Measurements from ENCODE around the gene TFPI. TPM values are rescaled to one million over a fixed set of nuclear protein-coding genes. Genes with fewer than 3 reads are reported as not detected.
A peak's percentile ranks its signal among the peaks of the same experiment; 100 is the strongest.

The TFPI gene
- total RNA-seq, 1 experiment from 2014 or later = 29.1 TPM

GRCh38 chr2:187577310-187577709, 23.1 kb upstream of the TFPI start:
- Histone ChIP-seq H2AFZ (ENCODE audit: low read depth, low read length, poor library complexity, severe bottlenecking) (peak overlapping the region; percentile 52), H4K20me1 (ENCODE audit: insufficient read depth) (no peaks in the 10 kb centered on the region), H3K27me3 (ENCODE audit: insufficient read depth, low read length) (no peaks in the 10 kb centered on the region), H3K79me2 (ENCODE audit: insufficient read depth, low read length) (no peaks in the 10 kb centered on the region), H3K4me1 (ENCODE audit: control insufficient read depth in 1 of 2, insufficient read depth in 2 of 2, low read length in 2 of 2) (peaks cover 0 to 11% of the 10 kb centered on the region in 2 experiments; a peak in 2 of 4 replicates), H3K27ac (ENCODE audit: low read depth, low read length) (no peak overlapping the region), H3K9ac (ENCODE audit: low read length) (no peak overlapping the region), H3K9me2 (ENCODE audit: insufficient read depth) (no peaks in the 10 kb centered on the region), H3K4me3 (replicated peaks in 1 of 2; ENCODE audit: low read depth in 1 of 2, low read length in 2 of 2) (no peak overlapping the region), H3K4me2 (ENCODE audit: low read length) (no peak overlapping the region), H3K9me3 (ENCODE audit: control insufficient read depth in 1 of 2, insufficient read depth in 1 of 2, low read depth in 1 of 2, low read length in 2 of 2) (no peaks in the 10 kb centered on the region), H3K36me3 (ENCODE audit: control insufficient read depth in 1 of 2, insufficient read depth in 2 of 2, low read length in 2 of 2) (no peaks in the 10 kb centered on the region)
- ChIA-PET CTCF (interaction anchor here (0.8 to 10.8 kb wide), 2 partner anchors 26 to 76 kb away, joined by 3 to 412 read pairs; no protein-coding TSS in a partner anchor), POLR2A (no interaction called here), RAD21 (ENCODE audit: low non-redundant PET in 1 of 2, low total read pairs in 2 of 2, uncharacterized antibody in 2 of 2, unreplicated experiment in 2 of 2) (interaction anchor here (1.3 to 1.6 kb wide), 2 partner anchors 77 kb away, joined by 4 read pairs; no protein-coding TSS in a partner anchor)
- intact Hi-C loops (cut with micrococcal nuclease) = no loop called here
- no TSS peak for BruUV-seq (replicated peaks)
- DNase-seq (ENCODE audit: low read depth, low spot score) = peak; percentile 27
- peak; percentile 83 for ATAC-seq
- TF ChIP-seq CBX3 (IDR thresholded peaks at IDR 0.05; ENCODE audit: low read depth) (peak; percentile 33; the same call in 1 of the 2 replicates), EGR1 (IDR thresholded peaks at IDR 0.05; ENCODE audit: low read depth) (no peak), SP1 (IDR thresholded peaks at IDR 0.05; ENCODE audit: low read depth) (no peak), RAD21 (IDR thresholded peaks at IDR 0.05; ENCODE audit: low read depth) (peak; percentile 47), ZNF274 (IDR thresholded peaks at IDR 0.05; ENCODE audit: low read depth, low read length) (no peak)
- TF ChIP-seq, protein P1, sequence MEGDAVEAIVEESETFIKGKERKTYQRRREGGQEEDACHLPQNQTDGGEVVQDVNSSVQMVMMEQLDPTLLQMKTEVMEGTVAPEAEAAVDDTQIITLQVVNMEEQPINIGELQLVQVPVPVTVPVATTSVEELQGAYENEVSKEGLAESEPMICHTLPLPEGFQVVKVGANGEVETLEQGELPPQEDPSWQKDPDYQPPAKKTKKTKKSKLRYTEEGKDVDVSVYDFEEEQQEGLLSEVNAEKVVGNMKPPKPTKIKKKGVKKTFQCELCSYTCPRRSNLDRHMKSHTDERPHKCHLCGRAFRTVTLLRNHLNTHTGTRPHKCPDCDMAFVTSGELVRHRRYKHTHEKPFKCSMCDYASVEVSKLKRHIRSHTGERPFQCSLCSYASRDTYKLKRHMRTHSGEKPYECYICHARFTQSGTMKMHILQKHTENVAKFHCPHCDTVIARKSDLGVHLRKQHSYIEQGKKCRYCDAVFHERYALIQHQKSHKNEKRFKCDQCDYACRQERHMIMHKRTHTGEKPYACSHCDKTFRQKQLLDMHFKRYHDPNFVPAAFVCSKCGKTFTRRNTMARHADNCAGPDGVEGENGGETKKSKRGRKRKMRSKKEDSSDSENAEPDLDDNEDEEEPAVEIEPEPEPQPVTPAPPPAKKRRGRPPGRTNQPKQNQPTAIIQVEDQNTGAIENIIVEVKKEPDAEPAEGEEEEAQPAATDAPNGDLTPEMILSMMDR (IDR thresholded peaks at IDR 0.05 in 2 of 3, conservative IDR thresholded peaks at IDR 0.05 in 1 of 3; ENCODE audit: borderline replicate concordance in 1 of 3, insufficient read depth in 1 of 3, low read depth in 2 of 3, low read length in 2 of 3) = peak in 2 of 3 experiments; percentile 26 to 31; a peak in 3 of 6 replicates

DNA sequence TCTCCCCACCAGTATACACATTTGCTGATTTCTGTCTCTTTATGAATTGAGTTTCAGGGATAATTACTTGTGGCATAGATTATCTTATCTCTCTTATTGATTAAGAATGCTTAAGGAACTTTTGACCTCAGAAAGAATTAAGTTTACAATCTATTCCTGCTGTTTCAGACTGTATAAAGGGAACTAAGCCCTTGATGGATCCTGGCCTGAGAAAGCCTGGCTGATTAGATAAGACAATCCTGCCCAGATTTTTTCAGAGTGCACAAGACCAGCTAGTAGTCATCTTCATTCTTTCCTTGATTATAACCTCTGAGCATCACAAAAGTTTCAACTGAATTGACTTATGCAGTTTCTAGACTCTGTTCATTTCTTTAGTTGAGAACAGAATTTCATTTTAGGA, 22.7 kb upstream of the TFPI start:
- H3K79me2 ChIP-seq (ENCODE audit: insufficient read depth, low read length) = no peaks in the 10 kb centered on the region
- H3K9me2 ChIP-seq (ENCODE audit: insufficient read depth) = no peaks in the 10 kb centered on the region
- TF ChIP-seq MAX (IDR thresholded peaks at IDR 0.05) (no peak), EZH2 (IDR thresholded peaks at IDR 0.05) (no peak)
- no TSS peak for BruUV-seq (replicated peaks)
- ChIA-PET CTCF (interaction anchor here (10.8 kb wide), 1 partner anchor 76 kb away, joined by 412 read pairs; no protein-coding TSS in a partner anchor), RAD21 (ENCODE audit: low non-redundant PET in 1 of 2, low total read pairs in 2 of 2, uncharacterized antibody in 2 of 2, unreplicated experiment in 2 of 2) (interaction anchor here (1.3 to 1.6 kb wide), 2 partner anchors 77 kb away, joined by 4 read pairs; no protein-coding TSS in a partner anchor), POLR2A (no interaction called here)
- peaks cover 0 to 11% of the 10 kb centered on the region in 2 experiments; a peak in 2 of 4 replicates for H3K4me1 ChIP-seq (ENCODE audit: control insufficient read depth in 1 of 2, insufficient read depth in 2 of 2, low read length in 2 of 2)
- H3K27ac ChIP-seq (ENCODE audit: low read depth, low read length) = no peak overlapping the region
- ATAC-seq (no peak), DNase-seq (ENCODE audit: low read depth, low spot score) (no peak)
- H3K4me2 ChIP-seq (ENCODE audit: low read length) = no peak overlapping the region
- H3K27me3 ChIP-seq (ENCODE audit: insufficient read depth, low read length) = no peaks in the 10 kb centered on the region
- H3K9me3 ChIP-seq (ENCODE audit: control insufficient read depth in 1 of 2, insufficient read depth in 1 of 2, low read depth in 1 of 2, low read length in 2 of 2) = no peaks in the 10 kb centered on the region
- no peak overlapping the region for H3K4me3 ChIP-seq (replicated peaks in 1 of 2; ENCODE audit: low read depth in 1 of 2, low read length in 2 of 2)
- H2AFZ ChIP-seq (ENCODE audit: low read depth, low read length, poor library complexity, severe bottlenecking) = peak overlapping the region; percentile 52
- intact Hi-C loops (cut with micrococcal nuclease) = no loop called here
- H3K9ac ChIP-seq (ENCODE audit: low read length) = no peak overlapping the region
- no peaks in the 10 kb centered on the region for H4K20me1 ChIP-seq (ENCODE audit: insufficient read depth)
- no peaks in the 10 kb centered on the region for H3K36me3 ChIP-seq (ENCODE audit: control insufficient read depth in 1 of 2, insufficient read depth in 2 of 2, low read length in 2 of 2)

Data from HCT116 (cell line).